GM12878 (cell line): Measurements from ENCODE around the gene WRAP73. TPM values are rescaled to one million over a fixed set of nuclear protein-coding genes. Genes with fewer than 3 reads are reported as not detected.

Experiments
- ATAC-seq: fragments of 200-7000 bp; cut with Tn5 transposase; 3 replicates; pipeline ENCODE4 v1.9.1; 2020; ENCODE audit warnings: mild to moderate bottlenecking, moderate library complexity
- BruUV-seq: library from RNA; stranded (reverse); fragments of 400-500 nt; replicated peaks from 2 replicates; lab custom pipeline; 2021; lab: Mats Ljungman, UMichigan
- CTCF ChIA-PET: fragments of 300-600 bp; sonication (Branson Sonifier 250); formaldehyde crosslinking; extraction: SDS; loops from one replicate; lab custom pipeline; 2021; ENCODE audit warnings: inconsistent platforms; lab: Yijun Ruan, JAX
- POLR2A ChIA-PET: fragments of 350-600 bp; formaldehyde crosslinking; extraction: SDS; loops from one replicate; lab custom pipeline; 2021; ENCODE audit warnings: inconsistent platforms; lab: Charles Lee
- RAD21 ChIA-PET: fragments of 300-600 bp; sonication (Branson Sonifier 250); formaldehyde crosslinking; loops from one replicate; lab custom pipeline; 2023; ENCODE audit warnings: antibody characterized with exemption; ENCODE audit not compliant: unreplicated experiment; lab: Charles Lee
- SMC1A ChIA-PET: fragments of 300-600 bp; sonication (Branson Sonifier 250); formaldehyde crosslinking; loops from one replicate; lab custom pipeline; 2023; ENCODE audit not compliant: unreplicated experiment, uncharacterized antibody; lab: Charles Lee
- DNase-seq: peaks from one replicate; pipeline ENCODE4 v3.0.0-alpha.2; 2011; ENCODE audit warnings: low read depth, low spot score
- FAIRE-seq: peaks from 3 replicates; lab custom pipeline; 2011; peaks lifted over from hg19 to GRCh38; lab: Jason Lieb, UNC
- H2AFZ ChIP-seq: 2 replicates; pipeline ENCODE4 v1.6.0; 2011; ENCODE audit warnings: low read depth, low read length, control low read depth; ENCODE audit not compliant: control insufficient read depth
- H3K27ac ChIP-seq: 2 replicates; pipeline ENCODE4 v1.5.1; 2011; ENCODE audit warnings: control low read depth; ENCODE audit not compliant: control insufficient read depth, insufficient read depth
- H3K27me3 ChIP-seq, 2 experiments: replicated peaks in 1 of 2; 2 replicates each; pipeline versions ENCODE4 v1.6.0 to v1.6.1; 2011; ENCODE audit warnings: low read length in 1 of 2; ENCODE audit not compliant: control insufficient read depth in 2 of 2, insufficient read depth in 2 of 2
- H3K36me3 ChIP-seq, 2 experiments: 2 replicates each; pipeline ENCODE4 v1.5.1; 2011; ENCODE audit warnings: low read length in 1 of 2; ENCODE audit not compliant: control insufficient read depth in 2 of 2, insufficient read depth in 2 of 2
- H3K4me1 ChIP-seq: 2 replicates; pipeline ENCODE4 v1.6.1; 2011; ENCODE audit warnings: mild to moderate bottlenecking, low read length, moderate library complexity, mixed read lengths; ENCODE audit not compliant: control insufficient read depth, insufficient read depth
- H3K4me2 ChIP-seq: 2 replicates; pipeline ENCODE4 v1.6.0; 2011; ENCODE audit warnings: control low read depth; ENCODE audit not compliant: control insufficient read depth, insufficient read depth
- H3K4me3 ChIP-seq: fragments of 200-600 bp; sonication (generic); 2 replicates; pipeline ENCODE4 v1.5.1; 2016
- H3K79me2 ChIP-seq: 2 replicates; pipeline ENCODE4 v1.6.0; 2011; ENCODE audit warnings: low read length; ENCODE audit not compliant: control insufficient read depth, insufficient read depth
- H3K9ac ChIP-seq: 2 replicates; pipeline ENCODE4 v1.8.0; 2011; ENCODE audit warnings: low read length, control low read depth, mixed read lengths; ENCODE audit not compliant: control insufficient read depth, insufficient read depth
- H3K9me3 ChIP-seq: replicated peaks from 3 replicates; pipeline ENCODE4 v1.5.1; 2011; ENCODE audit warnings: mild to moderate bottlenecking, low read length; ENCODE audit not compliant: control insufficient read depth, insufficient read depth
- H4K20me1 ChIP-seq: 2 replicates; pipeline ENCODE4 v1.6.0; 2011; ENCODE audit not compliant: control insufficient read depth, insufficient read depth
- BCL3 ChIP-seq: IDR thresholded peaks from 2 replicates; pipeline ENCODE4 v1.6.1; 2011; ENCODE audit warnings: borderline replicate concordance, low read depth, mild to moderate bottlenecking, moderate library complexity, low read length; ENCODE audit not compliant: insufficient read depth, poor library complexity, severe bottlenecking
- CBFB ChIP-seq: IDR thresholded peaks from 2 replicates; pipeline ENCODE4 v1.6.1; 2016; ENCODE audit warnings: antibody characterized with exemption, low read depth
- CREB1 ChIP-seq: IDR thresholded peaks from 2 replicates; pipeline ENCODE4 v1.6.1; 2012; ENCODE audit warnings: low read depth, mild to moderate bottlenecking, inconsistent platforms
- EZH2 ChIP-seq: IDR thresholded peaks from 2 replicates; pipeline ENCODE4 v1.6.1; 2012; ENCODE audit warnings: low read depth, mild to moderate bottlenecking, control low read depth, inconsistent platforms, low read length, borderline replicate concordance; ENCODE audit not compliant: control insufficient read depth
- MYC ChIP-seq: IDR thresholded peaks from 2 replicates; pipeline ENCODE4 v1.6.1; 2011; ENCODE audit warnings: mild to moderate bottlenecking, low read length, moderate library complexity, inconsistent platforms; ENCODE audit not compliant: insufficient read depth, insufficient replicate concordance, insufficient read length, severe bottlenecking
- NFXL1 ChIP-seq: fragments of 450-650 bp; IDR thresholded peaks from 2 replicates; pipeline ENCODE4 v1.6.1; 2017; ENCODE audit warnings: antibody characterized with exemption, mild to moderate bottlenecking, borderline replicate concordance
- PBX3 ChIP-seq: IDR thresholded peaks from 2 replicates; pipeline ENCODE4 v1.6.1; 2011; ENCODE audit warnings: mild to moderate bottlenecking, low read depth, low read length, moderate library complexity; ENCODE audit not compliant: insufficient replicate concordance
- REST ChIP-seq: IDR thresholded peaks from 2 replicates; pipeline ENCODE4 v1.6.1; 2012; ENCODE audit warnings: mild to moderate bottlenecking, low read depth, low read length
- SPI1 ChIP-seq: IDR thresholded peaks from 2 replicates; pipeline ENCODE4 v1.6.1; 2011; ENCODE audit warnings: low read depth, mild to moderate bottlenecking, low read length, moderate library complexity, borderline replicate concordance; ENCODE audit not compliant: insufficient read depth
- TCF3 ChIP-seq: IDR thresholded peaks from 2 replicates; pipeline ENCODE4 v1.6.1; 2012; ENCODE audit warnings: low read depth, mild to moderate bottlenecking, low read length, borderline replicate concordance; ENCODE audit not compliant: insufficient read depth
- ZBTB4 ChIP-seq: fragments of 450-650 bp; formaldehyde crosslinking; IDR thresholded peaks from 2 replicates; pipeline ENCODE4 v1.4.0; 2022; ENCODE audit warnings: mild to moderate bottlenecking, moderate library complexity
- ZNF384 ChIP-seq: IDR thresholded peaks from 2 replicates; pipeline ENCODE4 v1.6.1; 2012; ENCODE audit warnings: low read depth, mild to moderate bottlenecking, low read length, improper control_type of control experiment, borderline replicate concordance
- WGBS: methylation state at CpG from one replicate; pipeline ENCODE4 v1.1.6; 2016; ENCODE audit warnings: low lambda C conversion rate; ENCODE audit not compliant: insufficient replicate concordance, insufficient coverage; ENCODE audit errors: missing lambda C conversion rate; 5-methylcytosine and 5-hydroxymethylcytosine counted together
- in situ Hi-C: fragments of 300-500 bp; cut with MboI; formaldehyde crosslinking; loops from 9 replicates; pipeline ENCODE4 v1.14.3; 2018; ENCODE audit warnings: mixed read lengths
- intact Hi-C: fragments of 100-400 bp; cut with micrococcal nuclease; formaldehyde crosslinking; loops from one replicate; pipeline ENCODE4 v1.14.2; 2022; ENCODE audit not compliant: unreplicated experiment
- polyA plus RNA-seq, 11 experiments: library from polyadenylated mRNA; depleted of rRNA in 4 of 11; unstranded in 6 of 11; stranded (reverse) in 5 of 11; fragments of >200 nt; fragmentation: Nextera tagmentation in 4 of 11; fragmentation: Illumina TruSeq in 1 of 11; extraction: Ambion mirVana in 4 of 11; extraction: Trizol in 1 of 11; gene quantifications; 1 replicate in 1 of 11; 2 replicates in 10 of 11; pipeline versions ENCODE4 v1.2.1 to v1.2.3, GENCODE V29; 2011 to 2016; ENCODE audit warnings: inconsistent platforms in 2 of 11, missing spikeins in 2 of 11, low read depth in 1 of 11
- total RNA-seq, 4 experiments: library from RNA; depleted of rRNA in 3 of 4; stranded (reverse); fragments of >200 nt in 3 of 4; fragmentation: Illumina TruSeq in 1 of 4; extraction: Trizol in 1 of 4; gene quantifications; 2 replicates each; pipeline versions ENCODE4 v1.2.1 to v1.2.3, GENCODE V29; 2013 to 2021

Gene WRAP73
- total and polyA plus RNA-seq, 10 of the 15 experiments (the other 5 are each of a cell fraction or from before 2014, with no cell fraction given): 3.2 to 65.8 (median 48.0) TPM

GRCh38 chr1:3691421-3692204 lies 41.7 kb upstream of the WRAP73 start:
- POLR2A ChIA-PET: no interaction called here
- H3K27me3 ChIP-seq: no peaks in the 10 kb centered on the region
- no peak for FAIRE-seq
- H3K9me3 ChIP-seq: no peaks in the 10 kb centered on the region
- peaks cover 10% of the 10 kb centered on the region for H3K4me1 ChIP-seq
- no peak for DNase-seq
- H3K36me3 ChIP-seq: peaks cover 0 to 18% of the 10 kb centered on the region in 2 experiments; a peak in 3 of 4 replicates
- RAD21 ChIA-PET: no interaction called here
- in situ Hi-C loops (no loop called here), intact Hi-C loops (no loop called here)
- no peaks in the 10 kb centered on the region for H4K20me1 ChIP-seq
- BruUV-seq: no TSS peak
- H3K4me2 ChIP-seq: no peak overlapping the region
- CTCF ChIA-PET: interaction anchor here (1.0 kb wide), 1 partner anchor 33 kb away, joined by 3 read pairs; no protein-coding TSS in a partner anchor
- no peak for ATAC-seq
- no peak overlapping the region for H2AFZ ChIP-seq
- no peak overlapping the region for H3K9ac ChIP-seq
- H3K27ac ChIP-seq: no peak overlapping the region
- SMC1A ChIA-PET: no interaction called here
- 69% methylated on average over 24 of the region's 24 CpGs for WGBS
- H3K4me3 ChIP-seq: no peak overlapping the region
- H3K79me2 ChIP-seq: no peaks in the 10 kb centered on the region
- TF ChIP-seq TCF3 (peak; percentile 48; the same call in 1 of the 2 replicates), BCL3 (peak; percentile 97), PBX3 (peak; percentile 45), ZNF384 (no peak), CBFB (no peak), MYC (no peak), REST (no peak), SPI1 (no peak), EZH2 (no peak), ZBTB4 (CRISPR knock-in tag) (no peak), NFXL1 (no peak), CREB1 (no peak)
